Muscle layer of colon (tissue), 2 donors: ENCODE data around the gene ADISSP.

Source experiments
- H3K27ac ChIP-seq: one replicate; pipeline ENCODE4 v1.7.0; 2013; ENCODE audit warnings: low read depth, mild to moderate bottlenecking, low read length, moderate library complexity
- H3K27me3 ChIP-seq, 2 donors: one replicate each; pipeline ENCODE4 v1.7.0; 2013; ENCODE audit warnings: low read length in 2 of 2, mild to moderate bottlenecking in 2 of 2; ENCODE audit not compliant: insufficient read depth in 2 of 2, control insufficient read depth in 1 of 2
- H3K36me3 ChIP-seq: one replicate; pipeline ENCODE4 v1.7.0; 2013; ENCODE audit warnings: mild to moderate bottlenecking, low read length; ENCODE audit not compliant: insufficient read depth
- H3K4me1 ChIP-seq: one replicate; pipeline ENCODE4 v1.7.0; 2013; ENCODE audit warnings: mild to moderate bottlenecking, low read length; ENCODE audit not compliant: insufficient read depth
- H3K4me3 ChIP-seq, 2 donors: one replicate each; pipeline ENCODE4 v1.7.0; 2013; ENCODE audit warnings: low read length in 2 of 2, low read depth in 1 of 2, mild to moderate bottlenecking in 1 of 2, moderate library complexity in 1 of 2
- H3K9ac ChIP-seq: one replicate; pipeline ENCODE4 v1.7.0; 2013; ENCODE audit warnings: low read length
- H3K9me3 ChIP-seq: one replicate; pipeline ENCODE4 v1.7.0; 2013; ENCODE audit warnings: mild to moderate bottlenecking, low read length
- donor health status: abdominal sarcoma.
- donor health status: Adenocarcinoma of cecum.

ADISSP gene

GRCh38 chr20:3785240-3786125, 17.9 kb upstream of the ADISSP start:
- peak overlapping the region; percentile 71 to 84 for H3K4me3 ChIP-seq
- H3K36me3 ChIP-seq, result no peaks in the 10 kb centered on the region
- peak overlapping the region; percentile 78 for H3K27ac ChIP-seq
- no peaks in the 10 kb centered on the region for H3K27me3 ChIP-seq
- peak overlapping the region; percentile 57 for H3K9ac ChIP-seq
- peaks cover 41% of the 10 kb centered on the region for H3K4me1 ChIP-seq
- H3K9me3 ChIP-seq, result no peaks in the 10 kb centered on the region

- Histone ChIP-seq H3K36me3 (no peaks in the 10 kb centered on the region), H3K4me3 (peak overlapping the region; percentile 71 to 84), H3K27ac (no peak overlapping the region), H3K9me3 (no peaks in the 10 kb centered on the region), H3K9ac (peak overlapping the region; percentile 57), H3K27me3 (no peaks in the 10 kb centered on the region), H3K4me1 (peaks cover 41% of the 10 kb centered on the region)
These were observed 17.3 kb upstream of the ADISSP start for GRCh38 chr20:3784863-3785239.

GRCh38 chr20:3784216-3784853, 16.8 kb upstream of the ADISSP start:
- H3K9ac ChIP-seq, result peak overlapping the region; percentile 50
- H3K36me3 ChIP-seq, result no peaks in the 10 kb centered on the region
- no peak overlapping the region for H3K27ac ChIP-seq
- H3K27me3 ChIP-seq, result no peaks in the 10 kb centered on the region
- no peaks in the 10 kb centered on the region for H3K9me3 ChIP-seq
- peaks cover 41% of the 10 kb centered on the region for H3K4me1 ChIP-seq
- peak overlapping the region in 1 of 2 donors; percentile 84 for H3K4me3 ChIP-seq

- no peaks in the 10 kb centered on the region for H3K36me3 ChIP-seq
- H3K4me3 ChIP-seq, result no peak overlapping the region
- H3K9ac ChIP-seq, result no peak overlapping the region
- H3K9me3 ChIP-seq, result no peaks in the 10 kb centered on the region
- no peak overlapping the region for H3K27ac ChIP-seq
- H3K4me1 ChIP-seq, result peaks cover 41% of the 10 kb centered on the region
- H3K27me3 ChIP-seq, result no peaks in the 10 kb centered on the region
These were observed 16.1 kb upstream of the ADISSP start for GRCh38 chr20:3783511-3784195.

- Histone ChIP-seq H3K9me3 (no peaks in the 10 kb centered on the region), H3K36me3 (no peaks in the 10 kb centered on the region), H3K27ac (no peak overlapping the region), H3K27me3 (no peaks in the 10 kb centered on the region), H3K9ac (no peak overlapping the region), H3K4me3 (no peak overlapping the region), H3K4me1 (peaks cover 47% of the 10 kb centered on the region)
These were observed 15.5 kb upstream of the ADISSP start for GRCh38 chr20:3783068-3783489.

GRCh38 chr20:3782597-3782996, 15.0 kb upstream of the ADISSP start:
- no peaks in the 10 kb centered on the region for H3K27me3 ChIP-seq
- no peak overlapping the region for H3K27ac ChIP-seq

GRCh38 chr20:3781153-3781910, 13.8 kb upstream of the ADISSP start, which contains the start of gene SPEF1:
TSS of gene SPEF1 (minus strand) at chr20:3781448. CDS start at chr20:3781287, 161 bp downstream.
- Histone ChIP-seq H3K27me3 (no peaks in the 10 kb centered on the region), H3K36me3 (no peaks in the 10 kb centered on the region), H3K4me3 (peak within 1 kb of the TSS in 1 of 2 donors; percentile 72), H3K4me1 (peaks cover 48% of the 10 kb centered on the region), H3K9me3 (no peaks in the 10 kb centered on the region), H3K27ac (peak within 1 kb of the TSS; percentile 37), H3K9ac (no peak within 1 kb of the TSS)

More at GRCh38 chr20:3782597-3782996, 15.0 kb upstream of the ADISSP start:
- Histone ChIP-seq H3K9me3 (no peaks in the 10 kb centered on the region), H3K4me3 (no peak overlapping the region), H3K4me1 (peaks cover 47% of the 10 kb centered on the region), H3K36me3 (no peaks in the 10 kb centered on the region), H3K9ac (no peak overlapping the region)

GRCh38 chr20:3778976-3779375, 11.4 kb upstream of the ADISSP start:
- peaks cover 31% of the 10 kb centered on the region for H3K4me1 ChIP-seq
- no peak overlapping the region for H3K27ac ChIP-seq
- no peak overlapping the region for H3K4me3 ChIP-seq
- no peaks in the 10 kb centered on the region for H3K27me3 ChIP-seq
- H3K9me3 ChIP-seq, result no peaks in the 10 kb centered on the region
- H3K36me3 ChIP-seq, result no peaks in the 10 kb centered on the region
- H3K9ac ChIP-seq, result no peak overlapping the region

- H3K4me1 ChIP-seq, result peaks cover 24% of the 10 kb centered on the region
- no peaks in the 10 kb centered on the region for H3K36me3 ChIP-seq
- no peaks in the 10 kb centered on the region for H3K9me3 ChIP-seq
- H3K27me3 ChIP-seq, result no peaks in the 10 kb centered on the region
- H3K27ac ChIP-seq, result no peak overlapping the region
- H3K9ac ChIP-seq, result no peak overlapping the region
- H3K4me3 ChIP-seq, result peak overlapping the region; percentile 67 to 73
These were observed 10.4 kb upstream of the ADISSP start for GRCh38 chr20:3777716-3778629.

GRCh38 chr20:3777381-3777715, 9.8 kb upstream of the ADISSP start:
- no peaks in the 10 kb centered on the region for H3K27me3 ChIP-seq
- H3K36me3 ChIP-seq, result no peaks in the 10 kb centered on the region
- no peak overlapping the region for H3K9ac ChIP-seq
- H3K4me3 ChIP-seq, result peak overlapping the region; percentile 67 to 73
- H3K9me3 ChIP-seq, result no peaks in the 10 kb centered on the region
- no peak overlapping the region for H3K27ac ChIP-seq
- peaks cover 24% of the 10 kb centered on the region for H3K4me1 ChIP-seq
